ENCODE data around the gene USP15.
"Not testable (repeated sequence)": the region's sequence is repeated elsewhere in the genome, so short reads cannot be mapped to it uniquely, and the experiment has no call there.

The USP15 gene

GRCh38 chr12:62317017-62317416 is 56.8 kb downstream of the USP15 start:
- Histone ChIP-seq H3K9me3 (ENCODE audit: control insufficient read depth, low read length) (no peaks in the 10 kb centered on the region), H3K4me3 (ENCODE audit: insufficient read depth, low read depth, low read length) (no peak overlapping the region), H3K27me3 (ENCODE audit: control insufficient read depth, insufficient read depth, low read length, poor library complexity, severe bottlenecking) (no peaks in the 10 kb centered on the region), H3K36me3 (ENCODE audit: control insufficient read depth, insufficient read depth, low read length) (peaks cover 6% of the 10 kb centered on the region), H3K27ac (ENCODE audit: insufficient read depth, low read depth, low read length, poor library complexity, severe bottlenecking) (no peak overlapping the region), H3K4me1 (ENCODE audit: control insufficient read depth, insufficient read depth, low read length) (no peaks in the 10 kb centered on the region)

GRCh38 chr12:62319058-62319457 is 58.9 kb downstream of the USP15 start:
- H3K4me3 ChIP-seq (ENCODE audit: insufficient read depth, low read depth, low read length), result no peak overlapping the region
- H3K36me3 ChIP-seq (ENCODE audit: control insufficient read depth, insufficient read depth, low read length), result peaks cover 6% of the 10 kb centered on the region
- H3K27me3 ChIP-seq (ENCODE audit: control insufficient read depth, insufficient read depth, low read length, poor library complexity, severe bottlenecking), result no peaks in the 10 kb centered on the region
- no peaks in the 10 kb centered on the region for H3K9me3 ChIP-seq (ENCODE audit: control insufficient read depth, low read length)
- 85 to 94% methylated on average over 2 of the region's 2 CpGs for WGBS, 2 experiments
- no peaks in the 10 kb centered on the region for H3K4me1 ChIP-seq (ENCODE audit: control insufficient read depth, insufficient read depth, low read length)
- no peak overlapping the region for H3K27ac ChIP-seq (ENCODE audit: insufficient read depth, low read depth, low read length, poor library complexity, severe bottlenecking)

GRCh38 chr12:62320054-62320453 is 59.9 kb downstream of the USP15 start:
- no peak overlapping the region for H3K27ac ChIP-seq (ENCODE audit: insufficient read depth, low read depth, low read length, poor library complexity, severe bottlenecking)
- 92 to 99% methylated on average over 3 of the region's 3 CpGs for WGBS, 2 experiments

GRCh38 chr12:62323386-62323785 is 63.2 kb downstream of the USP15 start:
- Histone ChIP-seq H3K4me3 (ENCODE audit: insufficient read depth, low read depth, low read length) (no peak overlapping the region), H3K4me1 (ENCODE audit: control insufficient read depth, insufficient read depth, low read length) (no peaks in the 10 kb centered on the region), H3K36me3 (ENCODE audit: control insufficient read depth, insufficient read depth, low read length) (peaks cover 6% of the 10 kb centered on the region), H3K9me3 (ENCODE audit: control insufficient read depth, low read length) (no peaks in the 10 kb centered on the region), H3K27ac (ENCODE audit: insufficient read depth, low read depth, low read length, poor library complexity, severe bottlenecking) (no peak overlapping the region), H3K27me3 (ENCODE audit: control insufficient read depth, insufficient read depth, low read length, poor library complexity, severe bottlenecking) (no peaks in the 10 kb centered on the region)
- WGBS, 2 experiments, result 98 to 100% methylated on average over 2 of the region's 2 CpGs

More at GRCh38 chr12:62320054-62320453, 59.9 kb downstream of the USP15 start:
- no peaks in the 10 kb centered on the region for H3K27me3 ChIP-seq (ENCODE audit: control insufficient read depth, insufficient read depth, low read length, poor library complexity, severe bottlenecking)
- no peaks in the 10 kb centered on the region for H3K9me3 ChIP-seq (ENCODE audit: control insufficient read depth, low read length)
- H3K4me3 ChIP-seq (ENCODE audit: insufficient read depth, low read depth, low read length), result no peak overlapping the region
- peaks cover 6% of the 10 kb centered on the region for H3K36me3 ChIP-seq (ENCODE audit: control insufficient read depth, insufficient read depth, low read length)
- no peaks in the 10 kb centered on the region for H3K4me1 ChIP-seq (ENCODE audit: control insufficient read depth, insufficient read depth, low read length)

GRCh38 chr12:62328296-62328921 is 68.2 kb downstream of the USP15 start:
- H3K4me1 ChIP-seq (ENCODE audit: control insufficient read depth, insufficient read depth, low read length), result no peaks in the 10 kb centered on the region
- H3K4me3 ChIP-seq (ENCODE audit: insufficient read depth, low read depth, low read length), result no peak overlapping the region
- no peaks in the 10 kb centered on the region for H3K9me3 ChIP-seq (ENCODE audit: control insufficient read depth, low read length)
- H3K27me3 ChIP-seq (ENCODE audit: control insufficient read depth, insufficient read depth, low read length, poor library complexity, severe bottlenecking), result no peaks in the 10 kb centered on the region
- no peak overlapping the region for H3K27ac ChIP-seq (ENCODE audit: insufficient read depth, low read depth, low read length, poor library complexity, severe bottlenecking)
- no peaks in the 10 kb centered on the region for H3K36me3 ChIP-seq (ENCODE audit: control insufficient read depth, insufficient read depth, low read length)
- 100% methylated on average over 1 of the region's 1 CpG; no CpG with 5 or more reads in 1 of the 2 experiments for whole genome bisulfite sequencing, 2 experiments

- H3K27me3 ChIP-seq (ENCODE audit: control insufficient read depth, insufficient read depth, low read length, poor library complexity, severe bottlenecking), result no peaks in the 10 kb centered on the region
- H3K4me3 ChIP-seq (ENCODE audit: insufficient read depth, low read depth, low read length), result no peak overlapping the region
- no peak overlapping the region for H3K27ac ChIP-seq (ENCODE audit: insufficient read depth, low read depth, low read length, poor library complexity, severe bottlenecking)
- 96 to 100% methylated on average over 1 of the region's 1 CpG for WGBS, 2 experiments
- no peaks in the 10 kb centered on the region for H3K9me3 ChIP-seq (ENCODE audit: control insufficient read depth, low read length)
- H3K4me1 ChIP-seq (ENCODE audit: control insufficient read depth, insufficient read depth, low read length), result no peaks in the 10 kb centered on the region
- no peaks in the 10 kb centered on the region for H3K36me3 ChIP-seq (ENCODE audit: control insufficient read depth, insufficient read depth, low read length)
These were observed 71.1 kb downstream of the USP15 start for GRCh38 chr12:62331306-62331705.

- Histone ChIP-seq H3K9me3 (ENCODE audit: control insufficient read depth, low read length) (no peaks in the 10 kb centered on the region), H3K4me1 (ENCODE audit: control insufficient read depth, insufficient read depth, low read length) (no peaks in the 10 kb centered on the region), H3K27me3 (ENCODE audit: control insufficient read depth, insufficient read depth, low read length, poor library complexity, severe bottlenecking) (no peaks in the 10 kb centered on the region), H3K4me3 (ENCODE audit: insufficient read depth, low read depth, low read length) (no peak overlapping the region), H3K36me3 (ENCODE audit: control insufficient read depth, insufficient read depth, low read length) (no peaks in the 10 kb centered on the region), H3K27ac (ENCODE audit: insufficient read depth, low read depth, low read length, poor library complexity, severe bottlenecking) (no peak overlapping the region)
- 92 to 100% methylated on average over 1 of the region's 1 CpG for WGBS, 2 experiments
These were observed 72.4 kb downstream of the USP15 start for GRCh38 chr12:62332598-62332997.

GRCh38 chr12:62335057-62335456 is 74.9 kb downstream of the USP15 start:
- Histone ChIP-seq H3K4me1 (ENCODE audit: control insufficient read depth, insufficient read depth, low read length) (no peaks in the 10 kb centered on the region), H3K27me3 (ENCODE audit: control insufficient read depth, insufficient read depth, low read length, poor library complexity, severe bottlenecking) (no peaks in the 10 kb centered on the region), H3K4me3 (ENCODE audit: insufficient read depth, low read depth, low read length) (no peak overlapping the region), H3K36me3 (ENCODE audit: control insufficient read depth, insufficient read depth, low read length) (no peaks in the 10 kb centered on the region), H3K9me3 (ENCODE audit: control insufficient read depth, low read length) (no peaks in the 10 kb centered on the region), H3K27ac (ENCODE audit: insufficient read depth, low read depth, low read length, poor library complexity, severe bottlenecking) (no peak overlapping the region)
- WGBS, 2 experiments, result 90% methylated on average over 4 of the region's 4 CpGs

- 91% methylated on average over 3 of the region's 3 CpGs for WGBS, 2 experiments
- H3K27ac ChIP-seq (ENCODE audit: insufficient read depth, low read depth, low read length, poor library complexity, severe bottlenecking), result no peak overlapping the region
- H3K4me3 ChIP-seq (ENCODE audit: insufficient read depth, low read depth, low read length), result no peak overlapping the region
- no peaks in the 10 kb centered on the region for H3K9me3 ChIP-seq (ENCODE audit: control insufficient read depth, low read length)
- no peaks in the 10 kb centered on the region for H3K27me3 ChIP-seq (ENCODE audit: control insufficient read depth, insufficient read depth, low read length, poor library complexity, severe bottlenecking)
- H3K4me1 ChIP-seq (ENCODE audit: control insufficient read depth, insufficient read depth, low read length), result no peaks in the 10 kb centered on the region
- H3K36me3 ChIP-seq (ENCODE audit: control insufficient read depth, insufficient read depth, low read length), result no peaks in the 10 kb centered on the region
These were observed 75.6 kb downstream of the USP15 start for GRCh38 chr12:62335796-62336195.

- H3K36me3 ChIP-seq (ENCODE audit: control insufficient read depth, insufficient read depth, low read length); H3K4me3 ChIP-seq (ENCODE audit: insufficient read depth, low read depth, low read length); H3K4me1 ChIP-seq (ENCODE audit: control insufficient read depth, insufficient read depth, low read length); H3K27ac ChIP-seq (ENCODE audit: insufficient read depth, low read depth, low read length, poor library complexity, severe bottlenecking); H3K27me3 ChIP-seq (ENCODE audit: control insufficient read depth, insufficient read depth, low read length, poor library complexity, severe bottlenecking); H3K9me3 ChIP-seq (ENCODE audit: control insufficient read depth, low read length): not testable (repeated sequence)
These were observed 77.4 kb downstream of the USP15 start for GRCh38 chr12:62337643-62338042.

Data from ectodermal cell (in vitro differentiated cells).